ENCODE results near the gene ANKS4B. TPM values are rescaled to one million over a fixed set of nuclear protein-coding genes. Genes with fewer than 3 reads are reported as not detected.

Gene ANKS4B
- total and polyA plus RNA-seq, 2 of the 8 experiments (the other 6 are each of a cell fraction or from before 2014, with no cell fraction given): 0.06 to 0.15 TPM

DNA sequence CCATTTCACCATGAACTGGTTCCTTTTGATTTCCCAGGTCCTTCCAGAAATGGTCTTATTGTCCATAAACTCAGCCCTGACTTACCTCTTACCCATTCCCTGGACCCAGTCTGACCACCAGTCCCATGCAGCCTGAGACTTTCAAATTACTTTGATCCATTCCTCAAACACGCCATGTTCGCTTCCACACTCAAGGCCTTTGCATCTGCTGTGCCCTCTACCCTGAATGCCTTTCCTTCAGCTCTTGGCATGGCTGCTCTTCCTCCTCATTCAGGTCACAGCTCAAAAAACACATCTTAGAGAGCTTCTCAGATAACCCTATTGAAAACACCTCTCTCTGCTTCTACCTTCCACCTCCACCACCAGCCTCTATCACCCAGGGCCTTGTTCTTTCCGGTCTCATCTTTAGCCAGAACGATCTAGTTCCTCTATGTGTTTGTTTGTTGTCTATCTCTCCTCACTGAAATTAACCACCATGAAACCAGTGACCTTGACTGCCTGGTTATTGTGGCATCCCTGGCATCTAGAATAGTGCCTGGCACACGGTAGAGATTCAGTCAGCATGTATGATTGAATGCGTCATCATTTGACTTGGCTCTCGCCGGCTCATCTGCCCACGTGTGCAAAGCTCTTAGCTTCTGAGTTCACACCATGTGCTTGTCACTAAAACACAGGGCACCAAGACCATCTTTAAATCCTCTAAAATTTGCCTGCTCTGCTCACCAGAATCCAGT, 31.8 kb downstream of the ANKS4B start:
- ChIA-PET POLR2A (ENCODE audit: partially characterized antibody) (interaction anchor here (0.5 kb wide), 1 partner anchor 50 kb away, joined by 3 read pairs; no protein-coding TSS in a partner anchor), CTCF (ENCODE audit: partially characterized antibody) (interaction anchor here (0.7 to 3.8 kb wide), 5 partner anchors 11 to 77 kb away, joined by 3 to 18 read pairs (median 3); partner anchors contain the start of gene CRYM)
- no peaks in the 10 kb centered on the region; a peak in 1 of 8 replicates for H3K36me3 ChIP-seq (ENCODE audit: control insufficient read depth in 2 of 4, insufficient read depth in 4 of 4, low read length in 3 of 4)
- no peak overlapping the region for H3K4me3 ChIP-seq (ENCODE audit: extremely low read depth in 1 of 4, insufficient read depth in 2 of 4, low read depth in 3 of 4, low read length in 4 of 4)
- no peak overlapping the region for H3K27ac ChIP-seq (ENCODE audit: low read depth, low read length)
- no peak overlapping the region for H3K4me2 ChIP-seq (ENCODE audit: insufficient read depth in 1 of 2, low read depth in 2 of 2, low read length in 2 of 2)
- H4K8ac ChIP-seq (ENCODE audit: extremely low read depth, insufficient read depth, low read length): no peak overlapping the region
- H4K20me1 ChIP-seq (replicated peaks in 1 of 2; ENCODE audit: control insufficient read depth in 1 of 2, insufficient read depth in 2 of 2, low read length in 2 of 2): no peaks in the 10 kb centered on the region
- H2BK12ac ChIP-seq (ENCODE audit: low read depth, low read length): no peak overlapping the region
- no peak overlapping the region for H3K4ac ChIP-seq (replicated peaks; ENCODE audit: insufficient read length, low read depth, low read length)
- no peaks in the 10 kb centered on the region for H3K23me2 ChIP-seq (ENCODE audit: low read depth, low read length)
- DNase-seq (ENCODE audit: low read depth in 1 of 2, low spot score in 2 of 2): no peak
- no peak overlapping the region for H4K5ac ChIP-seq (ENCODE audit: insufficient read length, low read depth, low read length)
- no peaks in the 10 kb centered on the region for H3K27me3 ChIP-seq (replicated peaks in 1 of 4; ENCODE audit: control insufficient read depth in 3 of 4, extremely low read depth in 1 of 4, insufficient read depth in 3 of 4, low read length in 3 of 4)
- H3K79me1 ChIP-seq (ENCODE audit: low read depth, low read length): no peaks in the 10 kb centered on the region
- no peak overlapping the region for H2BK5ac ChIP-seq (ENCODE audit: low read depth, low read length)
- H4K91ac ChIP-seq (replicated peaks; ENCODE audit: insufficient read length, low read length): no peak overlapping the region
- H2BK120ac ChIP-seq (replicated peaks; ENCODE audit: low read depth, low read length): no peak overlapping the region
- no peak overlapping the region for H3K56ac ChIP-seq (replicated peaks; ENCODE audit: insufficient read length, low read depth, low read length)
- H3K14ac ChIP-seq (ENCODE audit: insufficient read length): no peak overlapping the region
- H2AK5ac ChIP-seq (ENCODE audit: low read depth, low read length): no peak overlapping the region
- H3K9me3 ChIP-seq (ENCODE audit: insufficient read depth in 2 of 2, low read depth in 1 of 2, low read length in 1 of 2): no peaks in the 10 kb centered on the region
- no peak for FAIRE-seq
- WGBS, 2 experiments (ENCODE audit: extremely low coverage in 1 of 2, insufficient coverage in 1 of 2, insufficient read length in 1 of 2, insufficient replicate concordance in 2 of 2, low coverage in 1 of 2, low lambda C conversion rate in 2 of 2, missing lambda C conversion rate in 1 of 2): 92% methylated on average over 9 of the region's 9 CpGs; no CpG with 5 or more reads in 1 of the 2 experiments
- H3K79me2 ChIP-seq (ENCODE audit: control insufficient read depth in 1 of 2, insufficient read depth in 2 of 2, low read length in 2 of 2): no peaks in the 10 kb centered on the region
- no peak overlapping the region for H2BK15ac ChIP-seq (ENCODE audit: low read length)
- H3K9ac ChIP-seq (replicated peaks in 1 of 4; ENCODE audit: extremely low read depth in 1 of 4, low read depth in 3 of 4, low read length in 3 of 4): no peak overlapping the region
- no peaks in the 10 kb centered on the region for H3K4me1 ChIP-seq (replicated peaks in 1 of 4; ENCODE audit: control insufficient read depth in 3 of 4, insufficient read depth in 4 of 4, low read length in 3 of 4)
- no peak overlapping the region for H2AFZ ChIP-seq (ENCODE audit: low read length)
- H3K23ac ChIP-seq (ENCODE audit: insufficient read length): no peak overlapping the region
- H2BK20ac ChIP-seq (ENCODE audit: low read length): no peak overlapping the region
- H3K18ac ChIP-seq (ENCODE audit: extremely low read depth, low read length): no peak overlapping the region
- TF ChIP-seq JUND (IDR thresholded peaks at IDR 0.05; ENCODE audit: low read length) (no peak), SP1 (IDR thresholded peaks at IDR 0.05; ENCODE audit: low read depth, low read length) (no peak), POLR2A (IDR thresholded peaks at IDR 0.05; ENCODE audit: control extremely low read depth in 1 of 2, low read depth in 2 of 2, low read length in 2 of 2) (no peak), TEAD4 (IDR thresholded peaks at IDR 0.05; ENCODE audit: low read depth, low read length) (no peak), KDM5A (IDR thresholded peaks at IDR 0.05; ENCODE audit: low read length) (no peak), KDM4A (IDR thresholded peaks at IDR 0.05; ENCODE audit: low read depth, low read length, severe bottlenecking) (no peak), HDAC2 (IDR thresholded peaks at IDR 0.05; ENCODE audit: borderline replicate concordance in 1 of 2, low read depth in 2 of 2, low read length in 2 of 2) (no peak), POU5F1 (IDR thresholded peaks at IDR 0.05; ENCODE audit: low read depth, low read length) (no peak)

All from H1 (cell line).